DMS 273 (cell line): Measurements from ENCODE around the gene IGF2BP1.
"Not testable (repeated sequence)": the region's sequence is repeated elsewhere in the genome, so short reads cannot be mapped to it uniquely, and the experiment has no call there.

Source experiments
- DNase-seq: peaks from one replicate; lab custom pipeline; 2025; ENCODE audit not compliant: unreplicated experiment; lab: John Stamatoyannopoulos, UW

IGF2BP1 gene

DNA sequence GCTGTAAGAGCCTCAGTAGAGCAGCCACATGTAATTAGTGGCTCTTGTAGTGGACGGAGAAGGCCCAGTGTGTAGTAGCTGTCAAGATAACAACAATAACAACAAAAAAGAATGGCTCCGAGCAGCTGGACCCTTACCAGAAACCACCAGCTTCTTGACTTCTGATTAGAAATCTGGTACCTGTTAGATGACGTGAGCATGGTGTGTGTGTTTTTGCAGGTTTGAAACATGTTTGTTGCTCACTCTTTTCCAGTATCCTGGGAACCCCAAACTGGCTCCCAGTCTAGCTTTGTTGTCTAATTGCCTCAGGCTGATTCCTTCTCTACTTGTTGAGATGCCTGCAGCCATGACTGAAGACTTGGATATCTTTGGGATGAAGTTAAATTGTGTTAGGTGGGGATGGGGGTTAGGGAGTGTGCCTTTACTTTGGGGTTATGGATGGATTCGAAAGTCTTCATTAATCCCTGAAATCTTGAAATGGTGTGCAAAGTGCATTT is 21.0 kb downstream of the IGF2BP1 start:
- DNase-seq = no peak

DNA sequence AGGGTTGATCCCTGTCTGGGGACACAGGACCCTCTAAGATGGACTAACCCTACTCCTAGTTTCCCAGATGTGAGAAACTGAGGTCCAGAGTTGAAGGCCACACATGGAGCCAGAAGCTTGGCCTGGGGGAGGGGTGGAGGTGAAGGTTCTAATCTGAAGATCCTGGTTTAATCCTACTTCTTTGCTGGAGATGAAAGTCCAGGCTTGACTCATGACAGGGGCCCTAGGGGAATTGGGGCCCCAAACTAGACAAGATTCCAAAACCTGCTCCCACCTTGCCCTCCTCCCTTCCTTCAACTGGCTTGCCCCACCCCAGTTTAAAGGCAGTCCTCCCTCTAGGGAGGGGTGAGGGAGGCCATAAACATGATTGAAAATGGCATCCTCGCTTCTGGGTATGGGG is 21.6 kb downstream of the IGF2BP1 start:
- no peak for DNase-seq

DNA sequence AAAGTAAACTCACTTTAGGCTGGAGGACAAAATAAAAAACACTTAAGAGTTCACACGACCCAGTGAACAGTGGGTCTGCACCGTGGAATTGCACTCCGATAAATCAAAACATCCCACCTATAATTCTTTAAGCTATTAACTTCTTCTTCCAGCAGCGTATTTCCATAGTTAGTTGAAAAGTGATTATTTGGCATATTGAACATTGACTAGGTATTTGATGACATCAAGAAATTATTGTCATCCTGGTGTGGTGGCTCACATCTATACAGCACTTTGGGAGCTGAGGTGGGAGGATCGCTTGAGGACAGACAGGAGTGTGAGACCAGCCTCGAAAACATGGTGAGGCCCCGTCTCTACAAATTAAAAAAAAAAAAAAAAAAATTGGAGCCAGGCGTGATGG is 23.4 kb downstream of the IGF2BP1 start:
- no peak for DNase-seq

DNA sequence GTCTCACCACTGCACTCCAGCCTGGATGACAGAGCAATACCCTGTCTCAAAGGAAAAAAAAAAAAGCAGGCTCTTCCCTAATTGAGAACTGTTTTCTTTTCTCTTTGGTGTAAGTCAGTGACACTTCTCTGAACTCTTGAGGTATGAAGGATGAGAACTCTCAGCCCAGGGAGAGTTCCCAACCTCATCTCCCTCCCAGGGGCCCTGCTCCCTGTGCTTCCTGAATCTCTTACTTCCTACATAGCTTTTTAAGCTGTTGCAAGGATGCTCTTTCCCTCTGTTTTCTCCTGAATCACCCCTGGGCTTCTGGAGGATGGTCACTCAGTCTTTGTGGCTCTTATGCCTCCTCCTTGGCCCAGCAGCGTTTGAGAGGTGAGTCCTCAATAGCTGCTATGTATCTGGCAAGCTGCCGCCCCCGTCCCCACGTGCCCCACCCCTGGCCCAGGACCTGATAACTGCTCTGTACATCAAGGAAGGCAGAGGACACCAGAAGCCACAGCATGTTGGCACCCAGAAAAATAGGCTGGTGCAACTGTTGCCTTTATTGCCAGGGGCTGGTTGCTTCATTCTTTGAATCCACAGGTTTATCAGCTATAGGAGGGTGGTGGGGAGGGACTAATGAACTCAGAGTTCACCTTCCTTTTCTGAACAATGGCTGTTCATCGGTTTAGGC is 24.0 kb downstream of the IGF2BP1 start:
- DNase-seq = no peak

DNA sequence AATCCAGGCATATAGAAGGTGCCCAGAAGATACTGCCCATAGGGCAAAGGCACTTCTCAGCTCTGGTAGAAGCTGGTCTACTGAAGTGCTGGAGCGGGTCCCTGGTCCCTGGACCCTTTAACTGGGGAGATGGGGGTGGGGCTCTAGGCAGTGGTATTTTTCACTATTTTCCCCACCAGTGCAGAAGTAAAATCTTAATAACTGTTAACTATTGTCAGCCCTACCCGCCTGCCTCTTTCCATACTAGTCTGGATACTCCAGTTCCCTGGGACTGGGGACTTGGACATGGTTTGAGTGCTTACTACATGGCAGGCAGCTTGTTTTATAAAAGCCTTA is 24.6 kb downstream of the IGF2BP1 start:
- no peak for DNase-seq

DNA sequence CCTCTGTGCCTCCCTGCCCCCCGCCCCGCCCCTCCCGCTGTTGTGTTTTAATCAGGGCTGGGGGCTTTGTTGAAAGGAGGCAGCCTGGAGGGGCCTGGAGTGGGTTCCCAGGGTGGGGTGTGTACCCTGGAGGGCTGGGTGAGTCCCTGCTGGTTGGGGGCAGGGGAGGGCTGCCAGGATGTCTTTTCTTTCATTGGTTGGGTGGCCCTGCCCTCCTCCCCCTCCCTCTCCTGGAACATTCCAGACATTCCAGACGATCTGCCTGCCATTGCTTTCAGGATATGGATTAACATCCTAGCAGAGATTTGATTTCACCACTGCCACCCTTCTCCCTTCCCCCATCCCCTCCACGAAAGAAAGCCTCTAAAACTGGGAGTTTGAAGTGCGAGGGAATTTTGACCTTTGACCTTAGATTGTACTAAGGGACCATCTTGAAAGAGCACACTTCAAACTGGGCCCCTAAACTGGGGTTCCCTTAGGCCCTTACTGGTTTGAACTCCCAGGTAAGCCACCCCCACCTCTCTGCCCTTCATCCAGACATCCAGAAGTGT is 25.3 kb downstream of the IGF2BP1 start:
- DNase-seq = no peak

DNA sequence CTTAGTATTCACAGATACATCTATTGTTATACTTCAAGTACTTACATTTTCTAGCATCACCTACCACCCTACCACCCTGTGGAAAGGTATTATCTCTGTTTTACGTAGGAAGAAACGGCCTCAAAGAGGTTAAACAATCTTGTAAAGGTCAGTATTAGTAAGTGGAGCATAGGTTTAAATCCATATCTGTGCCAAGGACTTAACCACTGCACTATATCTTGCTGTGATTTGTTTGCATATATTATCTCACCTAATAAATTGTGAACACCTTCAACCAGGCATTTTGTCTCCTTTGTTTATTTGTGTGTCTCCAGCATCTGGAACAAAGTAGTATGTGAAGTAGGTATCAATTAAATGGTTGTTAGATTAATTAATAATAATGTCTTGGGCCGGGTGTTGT is 27.3 kb downstream of the IGF2BP1 start:
- no peak for DNase-seq

DNA sequence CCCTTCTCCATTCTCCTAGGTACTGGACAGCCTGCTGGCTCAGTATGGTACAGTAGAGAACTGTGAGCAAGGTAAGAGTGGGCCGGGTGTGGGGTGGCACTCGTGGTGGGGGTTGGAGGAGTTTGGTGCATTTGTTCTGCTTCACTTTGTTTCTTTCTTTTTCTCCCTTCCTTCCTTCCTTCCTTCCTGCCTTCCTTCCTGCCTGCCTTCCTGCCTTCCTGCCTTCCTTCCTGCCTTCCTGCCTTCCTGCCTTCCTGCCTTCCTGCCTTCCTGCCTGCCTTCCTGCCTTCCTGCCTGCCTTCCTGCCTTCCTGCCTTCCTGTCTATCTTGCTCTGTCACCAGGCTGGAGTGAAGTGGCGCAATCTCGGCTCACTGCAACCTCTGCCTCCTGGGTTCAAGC is 29.3 kb downstream of the IGF2BP1 start:
- not testable (repeated sequence) for DNase-seq

DNA sequence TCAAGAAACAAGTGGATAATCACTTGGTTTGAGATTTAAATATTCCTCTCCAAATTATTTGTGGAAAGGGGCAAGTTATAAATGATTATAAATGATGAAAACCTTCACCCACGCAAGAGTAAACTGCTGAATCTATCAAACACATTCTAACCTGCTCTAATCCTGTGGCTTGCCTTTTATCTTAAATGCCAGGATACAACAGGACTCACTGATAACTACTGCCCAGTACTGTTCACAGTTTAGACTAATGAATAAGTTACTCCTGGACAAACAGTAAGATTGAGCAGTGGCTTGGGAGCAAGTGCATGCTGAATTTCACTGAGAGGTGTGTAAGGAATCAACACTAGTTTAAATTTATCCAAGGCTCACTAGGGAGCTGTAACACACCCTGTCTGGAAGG is 31.1 kb downstream of the IGF2BP1 start:
- DNase-seq = no peak

DNA sequence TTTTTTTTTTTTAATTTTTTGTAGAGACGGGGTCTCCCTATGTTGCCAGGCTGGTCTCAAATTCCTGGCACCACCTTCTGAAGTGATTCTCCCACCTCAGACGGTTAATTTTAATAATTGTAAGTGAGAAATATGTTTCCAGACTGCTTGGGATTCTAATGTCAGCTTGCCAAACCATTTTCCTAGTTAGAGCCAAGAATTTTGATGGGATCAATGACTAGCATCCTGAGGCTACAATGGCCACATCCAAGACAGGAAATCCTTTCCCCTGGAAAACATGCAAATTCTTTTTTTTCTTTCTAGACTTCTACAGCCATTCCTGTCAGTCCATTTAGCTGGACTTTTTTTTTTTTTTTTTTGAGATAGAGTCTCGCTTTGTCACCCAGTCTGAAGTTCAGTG is 32.6 kb downstream of the IGF2BP1 start:
- no peak for DNase-seq

DNA sequence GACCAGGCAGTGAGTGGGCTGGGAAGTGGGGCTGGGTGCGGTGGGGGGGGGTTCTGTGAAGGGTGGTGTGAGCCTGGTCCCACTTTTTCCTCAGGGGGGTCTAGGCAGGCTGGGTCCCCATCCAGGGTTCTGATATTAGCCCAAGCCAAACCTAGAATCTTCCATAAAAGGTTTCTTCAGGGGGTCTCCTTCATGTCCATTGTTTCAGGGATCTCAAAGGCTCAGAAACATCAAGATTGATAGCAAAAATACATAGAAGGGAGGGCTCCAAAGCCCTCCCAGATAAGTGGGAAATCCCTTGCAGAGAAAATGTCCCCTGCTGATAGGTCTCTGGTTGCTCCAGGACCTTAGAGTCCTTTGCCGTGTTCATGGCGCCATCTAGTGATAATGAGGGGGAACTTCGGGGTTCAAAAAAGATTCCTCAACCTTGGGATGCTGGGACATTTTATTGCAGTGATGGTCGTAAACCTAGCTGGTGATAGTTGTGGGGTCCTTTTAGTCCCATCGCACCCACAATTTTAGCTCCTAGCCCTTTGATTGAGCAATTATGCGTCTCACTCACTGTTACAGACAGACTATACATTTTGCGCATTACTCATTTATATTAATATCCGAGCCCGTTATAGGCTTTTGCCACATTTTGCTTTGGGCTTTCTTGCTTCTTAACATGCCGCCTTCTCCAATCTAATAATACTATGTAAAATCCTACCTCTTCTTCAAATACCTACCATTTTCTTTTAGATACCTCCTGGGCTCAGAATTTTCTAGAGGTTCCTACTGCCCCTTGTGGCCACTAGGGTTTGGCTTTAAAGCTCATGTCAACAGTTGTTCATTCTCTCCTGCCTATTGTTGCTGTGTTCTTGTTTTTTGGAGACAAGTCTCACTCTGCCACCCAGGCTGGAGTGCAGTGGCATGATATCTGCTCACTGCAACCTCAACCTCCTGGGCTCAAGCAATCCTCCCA is 35.1 kb downstream of the IGF2BP1 start:
- DNase-seq = peak; percentile 88

DNA sequence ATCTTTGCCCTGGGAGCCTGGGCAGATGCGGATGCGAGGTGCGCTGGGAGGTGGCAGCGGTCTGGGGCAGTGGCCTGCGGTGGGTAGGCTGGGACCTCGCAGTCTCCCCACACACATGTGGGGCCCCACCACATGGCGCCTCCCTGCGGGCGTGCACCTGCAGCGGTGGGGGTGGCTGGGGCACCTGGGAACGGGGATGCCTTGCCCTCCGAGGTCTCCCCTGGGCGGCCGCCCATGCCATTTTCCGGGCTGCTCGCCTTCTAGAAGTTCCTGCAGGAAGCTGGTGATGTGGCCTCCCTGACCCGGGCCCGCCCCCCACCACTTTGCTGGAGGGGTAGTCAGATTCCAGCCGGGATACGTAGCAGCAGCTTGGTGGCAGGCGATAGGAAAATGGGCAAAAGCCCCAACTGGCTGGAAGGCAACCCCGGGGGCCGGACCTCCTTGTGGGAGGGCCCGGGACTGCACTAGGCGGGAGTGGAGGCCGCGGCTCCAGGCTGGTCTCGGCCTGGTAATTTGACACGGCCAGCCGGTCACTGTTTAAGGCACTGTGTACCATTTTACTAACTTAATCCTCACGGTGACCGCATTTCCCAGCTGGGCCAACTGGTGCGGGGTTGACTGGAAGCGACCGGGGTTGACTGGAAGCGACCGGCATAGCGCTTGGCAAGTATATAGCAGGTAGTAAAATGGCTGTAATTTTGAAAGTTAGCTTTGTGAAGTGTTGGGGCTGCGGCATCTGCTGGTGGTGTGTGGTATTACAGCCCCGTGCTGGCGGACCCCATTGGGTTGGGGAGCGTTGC is 38.5 kb downstream of the IGF2BP1 start:
- DNase-seq = peak; percentile 85

DNA sequence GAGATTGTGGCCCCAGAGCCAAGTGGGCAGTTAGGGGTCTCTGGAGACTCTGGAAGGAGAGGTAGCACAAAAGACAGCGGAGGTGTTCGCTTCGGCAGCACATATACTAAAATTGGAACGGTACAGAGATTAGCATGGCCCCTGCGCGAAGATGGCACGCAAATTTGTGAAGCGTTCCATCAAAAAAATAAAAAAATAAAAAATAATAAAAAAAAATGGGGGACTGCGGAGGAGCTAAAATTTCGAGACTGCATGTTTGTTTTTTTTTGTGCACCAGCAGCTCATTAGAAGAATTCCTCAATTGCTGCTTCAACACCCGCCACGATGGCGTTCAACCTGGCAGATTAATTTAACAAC is 39.1 kb downstream of the IGF2BP1 start:
- DNase-seq = no peak

DNA sequence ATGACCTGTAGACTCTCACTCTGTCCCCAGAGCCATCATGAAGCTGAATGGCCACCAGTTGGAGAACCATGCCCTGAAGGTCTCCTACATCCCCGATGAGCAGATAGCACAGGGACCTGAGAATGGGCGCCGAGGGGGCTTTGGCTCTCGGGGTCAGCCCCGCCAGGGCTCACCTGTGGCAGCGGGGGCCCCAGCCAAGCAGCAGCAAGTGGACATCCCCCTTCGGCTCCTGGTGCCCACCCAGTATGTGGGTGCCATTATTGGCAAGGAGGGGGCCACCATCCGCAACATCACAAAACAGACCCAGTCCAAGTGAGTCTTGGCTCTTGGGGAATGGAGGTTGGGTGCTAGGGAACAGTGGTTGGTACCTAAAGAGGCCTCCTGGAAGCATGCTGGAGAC is 41.0 kb downstream of the IGF2BP1 start:
- no peak for DNase-seq

DNA sequence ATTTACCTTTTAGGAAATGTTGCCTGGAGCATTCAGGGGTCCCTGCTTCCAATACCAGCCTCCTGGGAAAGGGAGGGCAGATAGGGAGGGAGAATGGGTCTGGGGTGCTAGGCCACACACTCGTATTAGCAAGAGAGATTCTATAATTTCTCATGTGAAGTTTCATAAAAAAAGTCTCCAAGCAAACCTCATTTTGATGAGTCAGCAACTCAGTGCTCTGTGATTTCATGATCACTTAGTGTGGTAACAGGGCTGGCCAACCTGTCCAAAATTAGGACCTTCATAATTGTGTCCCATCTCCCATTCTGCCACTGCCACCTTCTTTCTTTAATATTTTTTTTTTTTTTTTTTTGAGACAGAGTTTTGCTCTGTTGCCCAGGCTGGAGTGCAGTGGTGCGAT is 41.4 kb downstream of the IGF2BP1 start:
- DNase-seq = no peak

DNA sequence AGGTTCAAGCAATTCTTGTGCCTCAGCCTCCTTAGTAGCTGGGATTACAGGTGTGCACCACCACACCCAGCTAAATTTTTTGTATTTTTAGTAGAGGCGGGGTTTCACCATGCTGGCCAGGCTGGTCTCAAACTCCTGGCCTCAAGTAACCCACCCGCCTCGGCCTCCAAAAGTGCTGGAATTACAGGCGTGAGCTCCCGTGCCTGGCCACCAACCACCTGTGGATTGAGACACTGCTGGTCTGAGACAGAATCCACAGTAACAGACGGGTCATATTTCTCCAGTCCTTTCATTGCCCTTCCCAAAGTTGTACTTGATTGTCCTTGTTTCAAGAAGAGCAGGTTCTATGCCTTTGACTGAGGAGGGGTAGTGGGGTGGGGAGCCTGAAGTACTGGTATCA is 42.3 kb downstream of the IGF2BP1 start:
- DNase-seq = not testable (repeated sequence)

DNA sequence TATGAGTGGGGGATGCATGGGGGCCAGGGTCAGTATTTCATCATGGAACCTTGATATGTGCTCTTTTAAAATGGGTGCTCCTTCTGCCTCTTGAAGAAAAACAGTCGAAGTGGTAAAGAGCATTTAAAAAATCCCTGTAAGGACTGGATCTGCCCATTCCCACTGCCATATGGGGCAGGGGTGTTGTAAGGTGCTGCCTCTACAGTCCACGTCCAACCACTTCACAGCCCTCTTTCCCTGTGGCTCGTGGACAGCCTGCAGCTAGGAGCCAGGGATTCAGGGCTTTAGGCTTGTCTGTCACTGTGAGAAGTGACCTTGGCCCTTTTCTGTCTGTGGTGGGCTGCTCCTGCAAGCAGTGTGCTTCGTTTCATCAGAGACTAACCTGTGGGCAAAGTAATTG is 44.3 kb downstream of the IGF2BP1 start:
- no peak for DNase-seq

DNA sequence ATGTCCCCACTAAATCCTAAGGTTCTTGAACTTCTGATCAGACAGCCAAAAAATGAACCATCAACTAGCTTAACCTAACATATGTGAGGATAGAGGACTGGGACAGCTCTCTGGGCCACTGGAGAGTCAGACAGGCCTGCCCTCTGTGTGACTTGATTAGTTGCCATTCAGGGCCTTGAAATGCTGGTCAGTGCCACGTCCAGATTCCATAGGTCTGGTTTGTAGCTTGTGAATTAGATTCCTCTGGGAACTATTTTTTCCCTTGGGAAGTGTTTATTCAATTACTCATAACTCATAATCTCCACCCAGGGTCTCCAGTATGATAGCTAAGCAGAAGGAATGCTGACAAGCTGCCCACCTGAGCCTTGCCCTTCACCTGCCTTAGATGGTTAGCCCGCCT is 48.2 kb downstream of the IGF2BP1 start:
- no peak for DNase-seq

DNA sequence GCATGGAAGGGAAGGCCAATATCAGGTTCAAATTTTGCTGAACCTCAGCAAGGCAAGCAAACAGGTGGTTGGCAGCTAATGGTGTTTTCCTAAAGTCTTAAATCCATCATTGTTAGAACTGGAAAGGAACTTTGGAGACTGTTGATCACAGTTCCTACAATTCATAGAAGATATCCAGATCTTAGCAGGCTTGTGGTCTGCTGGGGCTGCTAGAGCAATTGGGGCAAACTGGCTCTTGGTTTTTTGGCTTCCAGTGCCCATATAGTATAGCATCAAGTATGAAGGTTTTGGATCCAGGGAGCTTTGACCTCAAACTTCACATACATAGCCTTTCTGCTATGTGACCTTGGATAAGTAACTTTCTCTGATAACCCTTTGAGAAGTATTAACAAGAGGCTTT is 49.7 kb downstream of the IGF2BP1 start:
- DNase-seq = no peak

DNA sequence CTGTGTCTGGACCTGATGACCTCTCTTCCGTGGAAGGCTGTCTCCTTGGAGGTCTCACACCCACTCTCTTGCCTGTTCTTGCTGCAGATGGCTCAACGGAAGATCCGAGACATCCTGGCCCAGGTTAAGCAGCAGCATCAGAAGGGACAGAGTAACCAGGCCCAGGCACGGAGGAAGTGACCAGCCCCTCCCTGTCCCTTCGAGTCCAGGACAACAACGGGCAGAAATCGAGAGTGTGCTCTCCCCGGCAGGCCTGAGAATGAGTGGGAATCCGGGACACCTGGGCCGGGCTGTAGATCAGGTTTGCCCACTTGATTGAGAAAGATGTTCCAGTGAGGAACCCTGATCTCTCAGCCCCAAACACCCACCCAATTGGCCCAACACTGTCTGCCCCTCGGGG is 52.1 kb downstream of the IGF2BP1 start:
- no peak for DNase-seq

DNA sequence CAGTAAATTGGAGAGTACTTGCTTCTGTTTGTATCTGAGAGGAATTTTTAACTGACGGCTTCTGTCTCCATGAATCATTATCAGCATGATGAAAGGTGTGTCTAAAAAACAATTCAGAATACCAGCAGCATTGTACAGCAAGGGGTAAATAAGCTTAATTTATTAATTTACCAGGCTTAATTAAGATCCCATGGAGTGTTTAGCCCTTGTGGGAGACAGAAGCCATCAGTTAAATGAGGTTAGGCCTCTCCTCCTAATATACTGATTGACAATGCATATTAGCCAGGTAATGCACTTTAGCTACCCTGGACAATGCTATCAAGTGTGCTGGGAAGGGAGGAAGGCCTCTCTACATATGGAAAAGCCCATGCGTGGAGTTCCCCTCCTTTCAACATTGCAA is 53.4 kb downstream of the IGF2BP1 start:
- no peak for DNase-seq
